Stromal cell of bone marrow (primary cell): ENCODE data around the gene BTBD2.

Experiments
- DNase-seq: peaks from one replicate; pipeline ENCODE4 v3.0.0-alpha.2; 2012; ENCODE audit warnings: low read depth

Gene BTBD2

GRCh38 chr19:2015608-2015950 lies at the start of gene BTBD2:
Gene BTBD2, minus strand, starts transcription at chr19:2015714. Its CDS starts 11 bp downstream, at chr19:2015703.
- DNase-seq: peak; percentile 65

- DNase-seq: no peak
Measured at GRCh38 chr19:2064788-2065524, 49.4 kb upstream of the BTBD2 start.

- DNase-seq: no peak
Measured at GRCh38 chr19:2064395-2064787, 48.9 kb upstream of the BTBD2 start.

- no peak for DNase-seq
Measured at GRCh38 chr19:2063824-2064223, 48.3 kb upstream of the BTBD2 start.

DNA sequence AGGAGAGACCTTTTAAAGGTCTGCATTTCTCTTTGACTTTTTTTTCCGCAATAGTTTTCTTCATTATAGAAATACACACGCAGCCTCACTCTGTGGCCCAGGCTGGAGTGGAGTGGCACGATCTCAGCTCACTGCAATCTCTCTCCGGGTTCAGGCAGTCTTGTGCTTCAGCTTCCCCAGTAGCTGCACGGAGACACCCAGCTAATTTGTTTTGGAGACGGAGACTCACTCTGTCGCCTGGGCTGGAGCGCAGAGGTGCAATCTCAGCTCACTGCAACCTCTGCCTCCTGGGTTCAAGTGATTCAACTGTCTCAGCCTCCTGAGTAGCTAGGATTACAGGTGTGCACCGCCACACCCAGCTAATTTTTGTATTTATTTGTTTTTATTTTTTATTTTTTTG lies 47.3 kb upstream of the BTBD2 start:
- DNase-seq: no peak

- no peak for DNase-seq
Measured at GRCh38 chr19:2062389-2062729, 46.8 kb upstream of the BTBD2 start.

DNA sequence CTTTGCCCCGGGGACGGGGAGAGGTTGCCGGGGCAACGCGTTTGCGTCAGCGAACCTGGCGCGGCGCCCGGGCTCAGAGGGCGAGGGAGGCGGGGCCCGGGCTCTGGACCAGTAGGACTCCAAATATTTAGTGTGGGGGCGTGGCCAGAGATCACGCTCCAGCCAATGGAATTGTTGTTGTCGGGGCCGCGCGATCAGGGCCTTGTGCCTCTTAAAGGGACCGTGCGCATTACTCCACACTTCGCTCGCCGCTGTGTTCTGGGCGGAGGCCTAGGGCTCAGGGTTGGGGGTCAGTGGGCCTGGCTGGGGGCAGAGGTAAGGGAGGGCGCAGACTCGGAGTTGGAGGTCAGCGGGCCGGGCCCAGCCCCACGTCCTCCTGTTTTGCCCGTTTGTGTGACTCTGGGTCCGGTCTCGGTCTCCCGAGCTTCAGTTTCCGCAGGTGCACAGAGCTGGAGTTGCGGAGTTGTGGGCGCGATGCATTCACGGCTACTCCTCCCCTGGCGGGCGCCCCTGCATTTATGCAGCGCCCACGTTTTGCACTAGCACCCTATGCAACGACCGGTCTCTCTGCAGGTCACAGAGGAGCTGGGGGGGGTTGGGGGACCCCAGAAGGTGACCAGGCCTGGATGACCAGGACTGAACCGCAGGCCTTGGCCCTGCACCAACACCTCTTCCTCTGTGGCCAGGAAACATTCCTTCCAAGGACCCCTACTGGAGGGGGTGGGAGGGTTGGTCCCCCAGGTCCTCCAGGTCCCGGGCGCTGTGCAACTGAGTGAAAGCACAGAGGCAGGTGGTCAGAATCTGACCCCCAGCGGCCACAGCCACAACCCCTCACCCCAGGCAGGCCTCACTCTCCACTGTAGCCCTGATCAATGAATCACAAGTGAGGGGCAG lies 46.2 kb upstream of the BTBD2 start:
- DNase-seq: peak; percentile 96

DNA sequence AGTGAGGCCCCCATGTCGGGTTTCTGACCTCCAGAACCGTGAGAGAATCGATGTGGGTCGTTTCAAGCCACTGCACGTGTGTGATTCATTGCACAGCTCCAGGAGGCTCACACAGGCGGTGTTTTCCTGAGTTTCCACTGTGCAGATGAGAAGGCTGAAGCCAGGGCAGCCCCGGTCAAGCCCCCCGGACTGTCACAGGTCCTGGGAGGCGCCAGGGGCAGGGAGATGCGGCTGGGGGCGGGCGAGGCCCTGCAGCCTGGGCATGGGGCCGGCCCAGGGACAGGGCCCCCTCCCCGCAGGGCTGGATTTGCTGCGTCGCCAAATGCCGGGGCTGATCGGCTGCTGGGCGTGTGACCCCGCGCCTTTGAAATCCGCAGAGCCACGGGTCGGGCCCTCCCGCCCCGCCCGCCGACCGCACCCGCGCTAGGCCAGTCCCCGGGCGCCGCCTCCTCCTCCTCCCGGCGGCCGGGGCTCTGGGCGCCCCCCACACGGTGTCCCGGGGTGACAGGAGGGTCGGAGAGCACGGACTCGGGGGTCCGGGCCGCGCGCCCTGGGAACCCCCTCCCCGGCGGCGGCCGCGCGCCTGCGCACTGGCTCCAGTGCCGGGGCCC lies 45.5 kb upstream of the BTBD2 start:
- DNase-seq: peak; percentile 61

DNA sequence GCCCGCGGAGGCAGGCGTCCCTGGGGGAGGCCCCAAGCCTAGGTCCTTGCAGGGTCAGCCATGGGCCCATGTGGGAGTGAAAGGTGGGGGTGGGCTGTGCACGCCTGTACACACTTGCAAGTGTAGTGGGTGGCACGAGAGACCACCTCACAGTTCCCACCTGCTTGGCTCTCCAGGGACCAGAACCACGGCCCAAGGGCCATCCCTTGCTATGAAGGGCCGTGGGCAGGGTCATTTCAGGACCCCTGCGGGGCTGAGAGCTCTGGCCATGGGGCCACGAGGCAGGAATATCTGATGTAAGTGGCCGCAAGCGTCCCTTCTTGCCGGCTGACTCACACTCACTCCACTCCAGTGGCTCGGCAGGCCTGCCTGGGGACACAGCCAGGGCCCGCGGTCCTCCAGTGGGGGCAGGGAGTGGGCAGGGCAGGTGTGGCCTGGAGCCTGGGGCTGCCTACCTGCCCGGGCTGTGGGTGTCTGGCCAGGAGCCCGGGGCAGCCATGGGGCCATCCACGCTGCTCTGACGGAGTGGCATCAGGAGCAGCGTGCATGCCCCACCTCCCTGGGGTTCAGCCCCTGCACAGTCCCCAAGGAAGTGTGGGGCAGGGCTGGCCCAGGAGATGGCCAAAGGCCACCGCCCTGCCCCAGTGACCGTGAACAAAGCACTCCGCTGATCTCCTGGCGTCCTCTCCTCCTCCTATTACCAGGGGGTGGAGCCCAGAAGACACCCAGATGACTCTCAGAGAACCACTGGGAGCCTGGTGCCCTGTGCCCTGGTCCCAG lies 44.1 kb upstream of the BTBD2 start:
- DNase-seq: peak; percentile 57

GRCh38 chr19:2058570-2059421 lies 43.3 kb upstream of the BTBD2 start:
- no peak for DNase-seq

GRCh38 chr19:2057484-2058469 lies 42.3 kb upstream of the BTBD2 start:
- DNase-seq: no peak

- DNase-seq: no peak
Measured at GRCh38 chr19:2056837-2057192, 41.3 kb upstream of the BTBD2 start.

DNA sequence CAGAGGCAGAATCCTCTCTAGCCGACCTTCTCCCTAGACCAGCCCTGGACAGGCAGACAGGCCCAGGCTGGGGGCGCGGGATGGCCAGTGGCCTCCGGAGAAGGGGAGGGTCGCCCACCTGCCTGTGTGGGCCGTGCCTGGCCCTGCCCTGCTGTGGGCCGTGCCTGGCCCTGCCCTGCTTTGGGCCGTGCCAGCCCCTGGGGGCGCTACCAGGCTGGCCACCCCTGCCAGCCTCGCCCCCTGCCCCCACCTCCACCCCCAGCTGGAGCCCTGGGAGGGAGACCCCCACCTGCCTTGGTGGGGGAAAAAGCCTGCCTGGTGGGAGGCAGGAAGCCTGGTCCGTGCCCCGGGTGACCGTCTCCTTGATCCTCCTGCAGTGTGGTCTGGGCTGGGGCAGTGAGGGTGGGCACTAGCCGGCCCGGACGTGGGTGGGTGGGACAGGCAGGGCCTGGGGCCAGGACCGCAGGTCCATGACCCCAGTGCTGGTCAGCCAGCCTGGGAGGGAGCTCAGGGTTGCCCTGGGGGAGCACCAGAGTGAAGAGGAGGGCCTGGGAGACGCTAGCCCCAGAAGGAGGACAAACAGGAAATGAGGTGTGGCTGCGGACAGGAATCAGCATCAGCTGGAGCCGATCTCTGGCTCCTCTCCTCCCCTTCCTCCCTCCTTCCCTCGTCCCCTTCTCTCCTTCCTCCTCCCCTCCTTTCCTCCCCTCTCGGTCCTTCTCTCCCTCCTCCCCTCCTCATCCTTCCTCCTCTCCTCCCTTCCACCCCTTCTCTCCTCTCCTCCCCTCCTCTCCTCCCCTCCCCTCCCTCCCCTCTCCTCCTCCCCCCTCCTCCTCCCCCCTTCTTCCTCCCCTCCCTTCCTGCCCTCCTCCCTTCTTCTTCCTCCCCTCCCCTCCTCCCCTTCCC lies 40.7 kb upstream of the BTBD2 start:
- DNase-seq: peak; percentile 47

GRCh38 chr19:2054763-2055162 lies 39.2 kb upstream of the BTBD2 start:
- no peak for DNase-seq

GRCh38 chr19:2053601-2054389 lies 38.3 kb upstream of the BTBD2 start:
- no peak for DNase-seq

GRCh38 chr19:2051773-2052704 lies 36.5 kb upstream of the BTBD2 start:
- no peak for DNase-seq
